B cell (primary cell): ENCODE data around the gene ATP5F1E. TPM values are rescaled to one million over a fixed set of nuclear protein-coding genes. Genes with fewer than 3 reads are reported as not detected.

Experiments
- ATAC-seq: fragments of 200-7000 bp; cut with Tn5 transposase; one replicate; pipeline ENCODE4 v1.10.0; 2021; ENCODE audit warnings: low read depth, mild to moderate bottlenecking, moderate number of reproducible peaks, moderate library complexity
- CTCF ChIA-PET: fragments of 350-600 bp; sonication (Branson Sonifier 250); formaldehyde crosslinking; loops from one replicate; lab custom pipeline; 2021; ENCODE audit warnings: antibody characterized with exemption, inconsistent platforms; lab: Charles Lee
- POLR2A ChIA-PET: fragments of 350-600 bp; sonication (Branson Sonifier 250); formaldehyde crosslinking; loops from one replicate; lab custom pipeline; 2021; ENCODE audit warnings: antibody characterized with exemption; lab: Charles Lee
- DNase-seq: peaks from one replicate; pipeline ENCODE4 v3.0.0; 2013
- H2AFZ ChIP-seq: 2 replicates; pipeline ENCODE4 v1.6.1; 2012; ENCODE audit warnings: mild to moderate bottlenecking, low read depth, low read length; ENCODE audit not compliant: insufficient read depth, poor library complexity, severe bottlenecking
- H3K27ac ChIP-seq, 2 donors: 1 replicate in 1 of 2; 2 replicates in 1 of 2; pipeline ENCODE4 v1.5.1; 2012 to 2013; ENCODE audit warnings: low read length in 2 of 2, mild to moderate bottlenecking in 2 of 2, moderate library complexity in 1 of 2
- H3K27me3 ChIP-seq, 4 experiments: fragments of 200-600 bp in 1 of 4; sonication (generic) in 1 of 4; replicated peaks in 1 of 4; 1 replicate in 2 of 4; 2 replicates in 2 of 4; pipeline versions ENCODE4 v1.6.1 to v1.7.0; 2013 to 2016; ENCODE audit warnings: low read length in 3 of 4, mild to moderate bottlenecking in 2 of 4, mixed read lengths in 1 of 4, moderate library complexity in 1 of 4; ENCODE audit not compliant: insufficient read depth in 4 of 4, control insufficient read depth in 3 of 4; ENCODE audit errors: control extremely low read depth in 1 of 4
- H3K36me3 ChIP-seq, 2 experiments: replicated peaks in 1 of 2; 1 replicate in 1 of 2; 2 replicates in 1 of 2; pipeline versions ENCODE4 v1.6.1 to v1.7.1; 2013; ENCODE audit warnings: low read length in 1 of 2; ENCODE audit not compliant: insufficient read depth in 2 of 2, control insufficient read depth in 1 of 2; ENCODE audit errors: control extremely low read depth in 1 of 2, extremely low read depth in 1 of 2
- H3K4me1 ChIP-seq, 2 donors: fragments of 200-600 bp in 1 of 2; sonication (generic) in 1 of 2; 1 replicate in 1 of 2; 2 replicates in 1 of 2; pipeline versions ENCODE4 v1.5.1 to v1.6.1; 2013 to 2017; ENCODE audit warnings: low read length in 2 of 2; ENCODE audit not compliant: control insufficient read depth in 2 of 2, insufficient read depth in 2 of 2
- H3K4me2 ChIP-seq: replicated peaks from 2 replicates; pipeline ENCODE3; 2012; ENCODE audit warnings: mild to moderate bottlenecking, low read depth, low read length; ENCODE audit not compliant: poor library complexity, severe bottlenecking
- H3K4me3 ChIP-seq, 5 experiments: fragments of 200-600 bp in 1 of 5; sonication (generic) in 1 of 5; 1 replicate in 3 of 5; 2 replicates in 2 of 5; pipeline versions ENCODE4 v1.5.1 to v1.7.0; 2011 to 2016; ENCODE audit warnings: low read length in 4 of 5, mild to moderate bottlenecking in 4 of 5, low read depth in 2 of 5, control low read depth in 1 of 5, moderate library complexity in 1 of 5; ENCODE audit not compliant: insufficient read depth in 1 of 5; ENCODE audit errors: control extremely low read depth in 1 of 5, extremely low read depth in 1 of 5
- H3K79me2 ChIP-seq: fragments of 200-600 bp; sonication (generic); one replicate; pipeline ENCODE4 v1.6.0; 2016; ENCODE audit warnings: low read length; ENCODE audit not compliant: control insufficient read depth, insufficient read depth
- H3K9ac ChIP-seq: fragments of 200-600 bp; sonication (generic); 2 replicates; pipeline ENCODE4 v1.6.1; 2017; ENCODE audit warnings: mild to moderate bottlenecking, low read length, moderate library complexity
- H3K9me3 ChIP-seq, 3 donors: one replicate each; pipeline versions ENCODE4 v1.6.1 to v1.7.1; 2013; ENCODE audit warnings: low read length in 2 of 3; ENCODE audit not compliant: control insufficient read depth in 2 of 3, insufficient read depth in 1 of 3; ENCODE audit errors: control extremely low read depth in 1 of 3
- H4K20me1 ChIP-seq: 2 replicates; pipeline ENCODE4 v1.6.0; 2012; ENCODE audit warnings: mild to moderate bottlenecking, low read length; ENCODE audit not compliant: insufficient read depth, control insufficient read depth, poor library complexity, severe bottlenecking
- H3K27ac Mint-ChIP-seq: one replicate; pipeline ENCODE4 v1.8.0; 2021; ENCODE audit warnings: mixed read lengths
- H3K27me3 Mint-ChIP-seq: one replicate; pipeline ENCODE4 v1.8.0; 2021; ENCODE audit warnings: mixed read lengths
- H3K4me1 Mint-ChIP-seq: one replicate; pipeline ENCODE4 v1.8.0; 2021; ENCODE audit warnings: mixed read lengths
- H3K4me3 Mint-ChIP-seq: one replicate; pipeline ENCODE4 v1.8.0; 2021; ENCODE audit warnings: mixed read lengths
- H3K9me3 Mint-ChIP-seq: one replicate; pipeline ENCODE4 v1.8.0; 2022; ENCODE audit warnings: mixed read lengths; ENCODE audit not compliant: insufficient read depth
- CTCF ChIP-seq: fragments of 200-600 bp; IDR thresholded peaks from one replicate; pipeline ENCODE4 v1.8.0; 2022; ENCODE audit warnings: antibody characterized with exemption, mild to moderate bottlenecking
- EZH2 ChIP-seq: IDR thresholded peaks from 2 replicates; pipeline ENCODE4 v1.6.1; 2012; ENCODE audit warnings: borderline replicate concordance, low read depth, mild to moderate bottlenecking, moderate library complexity, low read length; ENCODE audit not compliant: insufficient read depth, poor library complexity, severe bottlenecking
- WGBS: methylation state at CpG from one replicate; pipeline ENCODE4 v1.1.5; 2013; ENCODE audit warnings: missing lambda C conversion rate; ENCODE audit not compliant: insufficient coverage; 5-methylcytosine and 5-hydroxymethylcytosine counted together
- intact Hi-C: fragments of 100-400 bp; cut with micrococcal nuclease; formaldehyde crosslinking; loops from one replicate; pipeline ENCODE4 v1.10.0; 2022
- polyA plus RNA-seq: library from polyadenylated mRNA; depleted of rRNA; stranded (reverse); fragments of >200 nt; gene quantifications from 2 replicates; pipeline ENCODE4 v1.2.3, GENCODE V29; 2012
- total RNA-seq, 2 donors: library from RNA; stranded (reverse); fragments of 120-200 nt in 1 of 2; gene quantifications; 1 replicate in 1 of 2; 2 replicates in 1 of 2; pipeline versions ENCODE4 v1.2.3 to v1.2.4, GENCODE V29; 2013 to 2022

Gene ATP5F1E
- total and polyA plus RNA-seq, 2 donors (not counting 1 experiment from before 2014, with no cell fraction given): 22.2 to 55.0 TPM

- Mint-ChIP-seq H3K9me3 (no peaks in the 10 kb centered on the region), H3K4me1 (peaks cover 19% of the 10 kb centered on the region), H3K27ac (no peak overlapping the region), H3K4me3 (no peak overlapping the region), H3K27me3 (peaks cover 26% of the 10 kb centered on the region)
- no peak for ATAC-seq
- WGBS: 80% methylated on average over 2 of the region's 4 CpGs
- intact Hi-C loops: no loop called here
- Histone ChIP-seq H3K4me2 (no peak overlapping the region), H3K27me3 (peaks cover 0 to 9% (median 1%) of the 10 kb centered on the region in 4 experiments), H2AFZ (no peak overlapping the region), H3K4me1 (peaks cover 9 to 13% of the 10 kb centered on the region in 2 donors), H3K79me2 (no peaks in the 10 kb centered on the region), H3K36me3 (no peaks in the 10 kb centered on the region), H3K4me3 (no peak overlapping the region), H3K9ac (no peak overlapping the region), H3K27ac (no peak overlapping the region), H3K9me3 (no peaks in the 10 kb centered on the region), H4K20me1 (no peaks in the 10 kb centered on the region)
- DNase-seq: no peak
- ChIA-PET POLR2A (no interaction called here), CTCF (interaction anchor here (1.0 kb wide), 1 partner anchor 26 kb away, joined by 4 read pairs; no protein-coding TSS in a partner anchor)
- TF ChIP-seq CTCF: no peak
- no peak for TF ChIP-seq EZH2
Observed at GRCh38 chr20:59075934-59076508, 43.9 kb upstream of the ATP5F1E start.

DNA sequence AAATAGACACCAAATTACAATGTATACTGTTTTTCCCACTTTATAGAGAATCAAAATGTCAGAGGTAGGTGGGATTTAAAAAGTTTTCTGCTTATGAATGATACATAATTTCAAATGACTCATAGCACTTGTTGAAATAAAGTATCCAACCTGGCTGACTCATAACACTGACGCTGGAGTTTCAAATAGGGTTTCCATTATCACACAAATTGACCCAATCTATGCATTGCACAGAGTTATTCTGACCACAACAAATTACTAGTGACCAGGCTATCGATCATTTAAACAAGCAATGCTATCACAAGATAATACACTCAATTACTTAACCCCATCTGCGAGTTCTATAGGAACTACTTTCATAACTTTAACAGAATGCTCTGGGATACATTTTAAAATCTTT is 42.3 kb upstream of the ATP5F1E start:
- Mint-ChIP-seq H3K27ac (no peak overlapping the region), H3K9me3 (no peaks in the 10 kb centered on the region), H3K4me3 (no peak overlapping the region), H3K4me1 (peaks cover 21% of the 10 kb centered on the region), H3K27me3 (peaks cover 23% of the 10 kb centered on the region)
- ChIA-PET POLR2A (no interaction called here), CTCF (no interaction called here)
- no peak for TF ChIP-seq EZH2
- TF ChIP-seq CTCF: no peak
- Histone ChIP-seq H3K9ac (no peak overlapping the region), H3K9me3 (no peaks in the 10 kb centered on the region), H3K27me3 (peaks cover 0 to 9% (median 1%) of the 10 kb centered on the region in 4 experiments), H3K4me3 (no peak overlapping the region), H3K79me2 (no peaks in the 10 kb centered on the region), H3K27ac (no peak overlapping the region), H4K20me1 (no peaks in the 10 kb centered on the region), H3K36me3 (no peaks in the 10 kb centered on the region), H2AFZ (no peak overlapping the region), H3K4me1 (peaks cover 13 to 16% of the 10 kb centered on the region in 2 donors), H3K4me2 (no peak overlapping the region)
- intact Hi-C loops: no loop called here
- DNase-seq: no peak
- WGBS: 25% methylated on average over 2 of the region's 3 CpGs
- no peak for ATAC-seq
